GM23338 (cell line): ENCODE data around the gene ZSCAN1. TPM values are rescaled to one million over a fixed set of nuclear protein-coding genes. Genes with fewer than 3 reads are reported as not detected.

Experiments
- ATAC-seq: fragments of 200-7000 bp; cut with Tn5 transposase; 3 replicates; pipeline ENCODE4 v1.9.1; 2020
- DNase-seq: peaks from one replicate; pipeline ENCODE4 v3.0.0-alpha.2; 2015; ENCODE audit warnings: low spot score
- H2AFZ ChIP-seq: fragments of 200-600 bp; sonication (generic); 2 replicates; pipeline ENCODE4 v1.8.0; 2016; ENCODE audit warnings: antibody characterized with exemption, mild to moderate bottlenecking, moderate library complexity
- H3F3A ChIP-seq: fragments of 200-600 bp; sonication (generic); replicated peaks from 2 replicates; pipeline ENCODE4 v1.8.0; 2017; ENCODE audit warnings: antibody characterized with exemption, mixed run types, low read depth
- H3K27ac ChIP-seq: fragments of 200-600 bp; sonication (generic); 2 replicates; pipeline ENCODE4 v1.6.1; 2016; ENCODE audit warnings: low read depth
- H3K27me3 ChIP-seq: fragments of 200-600 bp; sonication (generic); 2 replicates; pipeline ENCODE4 v1.8.0; 2016; ENCODE audit warnings: mild to moderate bottlenecking, mixed run types, moderate library complexity; ENCODE audit not compliant: insufficient read depth
- H3K36me3 ChIP-seq: fragments of 200-600 bp; sonication (generic); 2 replicates; pipeline ENCODE4 v1.8.0; 2016; ENCODE audit warnings: mild to moderate bottlenecking; ENCODE audit not compliant: insufficient read depth
- H3K4me1 ChIP-seq: fragments of 200-600 bp; sonication (generic); 2 replicates; pipeline ENCODE4 v1.8.0; 2016; ENCODE audit warnings: mild to moderate bottlenecking, moderate library complexity; ENCODE audit not compliant: insufficient read depth
- H3K4me2 ChIP-seq: fragments of 200-600 bp; sonication (generic); 2 replicates; pipeline ENCODE4 v1.7.1; 2017; ENCODE audit warnings: mixed run types
- H3K4me3 ChIP-seq: fragments of 200-600 bp; sonication (generic); 2 replicates; pipeline ENCODE4 v1.6.1; 2016; ENCODE audit warnings: mixed run types
- H3K79me2 ChIP-seq: fragments of 200-600 bp; sonication (generic); replicated peaks from 2 replicates; pipeline ENCODE4 v1.8.0; 2017; ENCODE audit warnings: mild to moderate bottlenecking; ENCODE audit not compliant: insufficient read depth
- H3K9me2 ChIP-seq: fragments of 200-600 bp; sonication (generic); 2 replicates; pipeline ENCODE4 v1.8.0; 2017; ENCODE audit not compliant: insufficient read depth
- H4K20me1 ChIP-seq: fragments of 200-600 bp; sonication (generic); replicated peaks from 2 replicates; pipeline ENCODE4 v1.8.0; 2017; ENCODE audit warnings: mild to moderate bottlenecking; ENCODE audit not compliant: insufficient read depth
- H3K27ac Mint-ChIP-seq: 2 replicates; pipeline ENCODE4 v1.8.0; 2020; ENCODE audit warnings: inconsistent platforms, mild to moderate bottlenecking, moderate library complexity, mixed read lengths
- H3K27me3 Mint-ChIP-seq: 3 replicates; pipeline ENCODE4 v1.8.0; 2022; ENCODE audit warnings: low read depth, mild to moderate bottlenecking, moderate library complexity, mixed read lengths, inconsistent platforms; ENCODE audit not compliant: insufficient read depth, poor library complexity
- H3K36me3 Mint-ChIP-seq: 3 replicates; pipeline ENCODE4 v1.8.0; 2021; ENCODE audit warnings: low read depth, mild to moderate bottlenecking, inconsistent platforms, moderate library complexity, mixed read lengths
- H3K4me1 Mint-ChIP-seq: 3 replicates; pipeline ENCODE4 v1.8.0; 2020; ENCODE audit warnings: mild to moderate bottlenecking, inconsistent platforms, mixed read lengths
- H3K4me3 Mint-ChIP-seq: 3 replicates; pipeline ENCODE4 v1.8.0; 2021; ENCODE audit warnings: moderate library complexity, mild to moderate bottlenecking, inconsistent platforms, mixed read lengths
- H3K9me3 Mint-ChIP-seq: 3 replicates; pipeline ENCODE4 v1.8.0; 2020; ENCODE audit warnings: moderate library complexity, mild to moderate bottlenecking, inconsistent platforms, mixed read lengths
- CTCF ChIP-seq, 2 experiments: fragments of 200-600 bp in 1 of 2; sonication (generic) in 1 of 2; conservative IDR thresholded peaks; 2 replicates each; pipeline versions ENCODE4 v1.5.1 to v1.6.1; 2016 to 2017; ENCODE audit warnings: antibody characterized with exemption in 2 of 2, low read depth in 2 of 2, mild to moderate bottlenecking in 2 of 2, moderate library complexity in 1 of 2
- ETS1 ChIP-seq: IDR thresholded peaks from 2 replicates; pipeline ENCODE4 v1.6.1; 2016; ENCODE audit warnings: antibody characterized with exemption
- EZH2 ChIP-seq: fragments of 200-600 bp; sonication (generic); IDR thresholded peaks from one replicate; pipeline ENCODE4 v1.8.0; 2017; ENCODE audit warnings: antibody characterized with exemption, mild to moderate bottlenecking, low read depth; ENCODE audit not compliant: unreplicated experiment
- EZH2phosphoT487 ChIP-seq: fragments of 200-600 bp; sonication (generic); IDR thresholded peaks from one replicate; pipeline ENCODE4 v1.8.1; 2018; ENCODE audit warnings: antibody characterized with exemption; ENCODE audit not compliant: unreplicated experiment
- POLR2AphosphoS5 ChIP-seq: IDR thresholded peaks from 2 replicates; pipeline ENCODE4 v1.6.1; 2016; ENCODE audit warnings: antibody characterized with exemption, low read depth
- REST ChIP-seq: IDR thresholded peaks from one replicate; pipeline ENCODE4 v1.6.1; 2018; ENCODE audit warnings: antibody characterized with exemption; ENCODE audit not compliant: unreplicated experiment
- ZNF114 ChIP-seq: fragments of 250-450 bp; sonication (Bioruptor Pico); IDR thresholded peaks from 2 replicates; pipeline ENCODE4 v1.5.0; 2020; ENCODE audit warnings: mild to moderate bottlenecking, moderate library complexity
- ZNF462 ChIP-seq: fragments of 250-450 bp; sonication (Bioruptor Pico); IDR thresholded peaks from 2 replicates; pipeline ENCODE4 v1.5.0; 2020; ENCODE audit warnings: mild to moderate bottlenecking, moderate library complexity
- polyA plus RNA-seq: library from polyadenylated mRNA; unstranded; fragments of >200 nt; fragmentation: Nextera tagmentation; extraction: Ambion mirVana; gene quantifications from 2 replicates; pipeline ENCODE4 v1.2.1, GENCODE V29; 2016
- total RNA-seq: library from RNA; depleted of rRNA; stranded (reverse); fragments of >200 nt; shearing (Covaris generic); gene quantifications from 2 replicates; pipeline ENCODE4 v1.2.3, GENCODE V29; 2014

ZSCAN1 gene
- total and polyA plus RNA-seq, 2 experiments from 2014 or later: 1.5 to 3.9 TPM

- H3K27ac Mint-ChIP-seq: no peak overlapping the region
- Histone ChIP-seq H3F3A (no peaks in the 10 kb centered on the region), H3K4me2 (no peak overlapping the region), H3K36me3 (no peaks in the 10 kb centered on the region), H3K79me2 (no peaks in the 10 kb centered on the region), H3K4me3 (no peak overlapping the region), H3K27ac (no peak overlapping the region), H3K27me3 (peaks cover 24% of the 10 kb centered on the region), H3K4me1 (peaks cover 4% of the 10 kb centered on the region; the same call in 1 of the 2 replicates), H4K20me1 (no peaks in the 10 kb centered on the region), H3K9me2 (no peaks in the 10 kb centered on the region), H2AFZ (no peak overlapping the region)
- DNase-seq: no peak
- peaks cover 46% of the 10 kb centered on the region for H3K36me3 Mint-ChIP-seq
- H3K27me3 Mint-ChIP-seq: peaks cover 11% of the 10 kb centered on the region
- TF ChIP-seq CTCF (conservative IDR thresholded peaks at IDR 0.05; ENCODE audit: low read depth in 2 of 2) (no peak), EZH2phosphoT487 (no peak), REST (no peak), ETS1 (no peak), EZH2 (no peak), POLR2AphosphoS5 (no peak), ZNF462 (CRISPR knock-in tag) (no peak), ZNF114 (no peak)
- ATAC-seq: no peak
- no peak overlapping the region for H3K4me3 Mint-ChIP-seq
- H3K4me1 Mint-ChIP-seq: no peaks in the 10 kb centered on the region
- H3K9me3 Mint-ChIP-seq: peaks cover 86% of the 10 kb centered on the region
Measured at GRCh38 chr19:58045411-58046050, 11.7 kb downstream of the ZSCAN1 start.
